AG09319 (cell line): Measurements from ENCODE around the gene ANO1.

Experiments used
- DNase-seq: peaks from one replicate; pipeline ENCODE4 v3.0.0-alpha.2; 2010; ENCODE audit warnings: low read depth; ENCODE audit errors: extremely low read depth
- TF ChIP-seq, protein P1 (sequence below): IDR thresholded peaks from 2 replicates; pipeline ENCODE4 v1.5.1; 2011; ENCODE audit warnings: low read depth, mild to moderate bottlenecking, inconsistent platforms, low read length, moderate library complexity

ANO1 gene

GRCh38 chr11:70109903-70110302 is 31.8 kb downstream of the ANO1 start:
- TF ChIP-seq, protein P1, sequence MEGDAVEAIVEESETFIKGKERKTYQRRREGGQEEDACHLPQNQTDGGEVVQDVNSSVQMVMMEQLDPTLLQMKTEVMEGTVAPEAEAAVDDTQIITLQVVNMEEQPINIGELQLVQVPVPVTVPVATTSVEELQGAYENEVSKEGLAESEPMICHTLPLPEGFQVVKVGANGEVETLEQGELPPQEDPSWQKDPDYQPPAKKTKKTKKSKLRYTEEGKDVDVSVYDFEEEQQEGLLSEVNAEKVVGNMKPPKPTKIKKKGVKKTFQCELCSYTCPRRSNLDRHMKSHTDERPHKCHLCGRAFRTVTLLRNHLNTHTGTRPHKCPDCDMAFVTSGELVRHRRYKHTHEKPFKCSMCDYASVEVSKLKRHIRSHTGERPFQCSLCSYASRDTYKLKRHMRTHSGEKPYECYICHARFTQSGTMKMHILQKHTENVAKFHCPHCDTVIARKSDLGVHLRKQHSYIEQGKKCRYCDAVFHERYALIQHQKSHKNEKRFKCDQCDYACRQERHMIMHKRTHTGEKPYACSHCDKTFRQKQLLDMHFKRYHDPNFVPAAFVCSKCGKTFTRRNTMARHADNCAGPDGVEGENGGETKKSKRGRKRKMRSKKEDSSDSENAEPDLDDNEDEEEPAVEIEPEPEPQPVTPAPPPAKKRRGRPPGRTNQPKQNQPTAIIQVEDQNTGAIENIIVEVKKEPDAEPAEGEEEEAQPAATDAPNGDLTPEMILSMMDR, result no peak
- DNase-seq, result no peak

GRCh38 chr11:70110538-70111055 is 32.5 kb downstream of the ANO1 start:
- TF ChIP-seq, protein P1, result no peak
- no peak for DNase-seq

DNA sequence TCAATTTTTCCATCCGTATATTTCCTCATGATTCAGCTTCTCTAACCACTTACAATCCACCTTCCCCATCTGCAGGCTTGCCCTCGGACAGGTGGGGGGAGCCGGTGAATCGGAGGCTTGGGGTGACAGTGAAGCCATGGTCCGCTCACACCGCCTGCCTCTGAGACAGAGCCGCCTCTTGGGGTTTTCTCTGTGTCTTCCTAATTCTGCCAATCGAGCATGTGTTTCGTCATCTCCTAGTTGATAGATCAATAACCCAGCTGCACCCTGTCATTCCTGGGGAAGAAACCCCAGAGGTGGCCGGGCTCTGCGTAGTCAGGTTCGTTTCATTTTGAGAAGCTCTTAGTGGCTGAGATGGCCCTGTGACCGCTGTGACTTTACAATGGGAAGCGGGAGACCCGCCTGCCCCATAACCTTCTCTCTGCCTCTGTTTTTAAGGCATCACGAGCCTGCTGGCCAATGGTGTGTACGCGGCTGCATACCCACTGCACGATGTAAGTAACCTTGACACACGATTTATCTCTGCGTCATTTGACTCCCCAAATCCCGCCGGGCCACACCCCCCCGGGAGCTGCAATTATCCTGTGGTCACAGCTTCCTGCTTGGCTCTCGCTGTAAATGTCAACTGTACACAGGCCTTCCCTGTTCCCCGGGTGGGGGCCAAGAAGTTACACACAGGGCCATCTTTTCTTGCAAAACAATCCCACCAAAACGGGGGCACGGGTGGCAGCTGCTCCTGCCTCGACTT is 33.3 kb downstream of the ANO1 start:
- TF ChIP-seq, protein P1, result no peak
- peak; percentile 38 for DNase-seq

GRCh38 chr11:70112017-70112434 is 33.9 kb downstream of the ANO1 start:
- TF ChIP-seq, protein P1, result no peak
- DNase-seq, result no peak

- TF ChIP-seq, protein P1, result no peak
Observed at GRCh38 chr11:70113801-70114200, 35.7 kb downstream of the ANO1 start.

GRCh38 chr11:70115778-70116177 is 37.7 kb downstream of the ANO1 start:
- TF ChIP-seq, protein P1, result no peak
- DNase-seq, result no peak

More at GRCh38 chr11:70113801-70114200, 35.7 kb downstream of the ANO1 start:
- no peak for DNase-seq

DNA sequence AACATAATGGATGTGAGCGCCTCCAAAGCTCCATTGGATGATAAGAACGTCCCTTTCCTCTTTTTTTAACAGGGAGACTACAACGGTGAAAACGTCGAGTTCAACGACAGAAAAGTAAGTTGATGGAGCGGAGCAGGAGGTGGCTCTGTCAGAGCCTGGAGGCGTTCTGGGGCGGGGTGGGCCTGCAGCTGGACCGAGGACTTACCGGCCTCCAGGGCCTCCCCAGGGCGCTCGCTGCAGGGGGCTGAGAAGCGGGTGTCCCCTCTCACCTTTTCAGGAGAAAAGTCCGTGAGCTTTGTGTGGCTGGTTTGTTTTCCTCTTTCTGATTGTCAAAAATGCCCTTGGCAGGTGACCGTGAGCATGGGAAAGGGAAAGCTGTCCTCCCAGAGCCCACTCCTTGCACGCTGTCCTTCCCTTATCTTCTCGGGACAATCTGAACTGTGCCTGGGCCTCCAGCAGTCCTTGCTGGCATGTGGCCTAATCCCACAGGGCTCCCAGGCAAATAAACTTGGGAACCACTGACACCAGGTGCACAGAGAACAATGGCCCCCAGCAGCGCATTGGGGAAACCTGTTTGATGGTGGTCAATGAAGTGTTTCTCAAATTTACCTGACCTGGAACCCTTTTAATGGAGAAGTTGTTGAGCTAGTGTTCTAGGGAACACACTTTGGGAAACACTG is 38.4 kb downstream of the ANO1 start:
- TF ChIP-seq, protein P1, result no peak
- no peak for DNase-seq
